GM12865 (cell line): ENCODE measurements around the gene IRF4.

Experiments
- DNase-seq: peaks from one replicate; pipeline ENCODE4 v3.0.0; 2010; ENCODE audit warnings: low read depth
- H3K4me3 ChIP-seq: 2 replicates; pipeline ENCODE4 v1.5.1; 2011; ENCODE audit warnings: mild to moderate bottlenecking, low read depth, low read length, control low read depth
- TF ChIP-seq, protein P1 (sequence below): IDR thresholded peaks from 2 replicates; pipeline ENCODE4 v1.5.1; 2011; ENCODE audit warnings: low read length, control low read depth, low read depth, inconsistent platforms; ENCODE audit not compliant: insufficient read depth; ENCODE audit errors: missing control alignments

The IRF4 gene

GRCh38 chr6:438634-439170, 47.1 kb downstream of the IRF4 start:
- DNase-seq: no peak
- TF ChIP-seq, protein P1, sequence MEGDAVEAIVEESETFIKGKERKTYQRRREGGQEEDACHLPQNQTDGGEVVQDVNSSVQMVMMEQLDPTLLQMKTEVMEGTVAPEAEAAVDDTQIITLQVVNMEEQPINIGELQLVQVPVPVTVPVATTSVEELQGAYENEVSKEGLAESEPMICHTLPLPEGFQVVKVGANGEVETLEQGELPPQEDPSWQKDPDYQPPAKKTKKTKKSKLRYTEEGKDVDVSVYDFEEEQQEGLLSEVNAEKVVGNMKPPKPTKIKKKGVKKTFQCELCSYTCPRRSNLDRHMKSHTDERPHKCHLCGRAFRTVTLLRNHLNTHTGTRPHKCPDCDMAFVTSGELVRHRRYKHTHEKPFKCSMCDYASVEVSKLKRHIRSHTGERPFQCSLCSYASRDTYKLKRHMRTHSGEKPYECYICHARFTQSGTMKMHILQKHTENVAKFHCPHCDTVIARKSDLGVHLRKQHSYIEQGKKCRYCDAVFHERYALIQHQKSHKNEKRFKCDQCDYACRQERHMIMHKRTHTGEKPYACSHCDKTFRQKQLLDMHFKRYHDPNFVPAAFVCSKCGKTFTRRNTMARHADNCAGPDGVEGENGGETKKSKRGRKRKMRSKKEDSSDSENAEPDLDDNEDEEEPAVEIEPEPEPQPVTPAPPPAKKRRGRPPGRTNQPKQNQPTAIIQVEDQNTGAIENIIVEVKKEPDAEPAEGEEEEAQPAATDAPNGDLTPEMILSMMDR: no peak
- H3K4me3 ChIP-seq: no peak overlapping the region

DNA sequence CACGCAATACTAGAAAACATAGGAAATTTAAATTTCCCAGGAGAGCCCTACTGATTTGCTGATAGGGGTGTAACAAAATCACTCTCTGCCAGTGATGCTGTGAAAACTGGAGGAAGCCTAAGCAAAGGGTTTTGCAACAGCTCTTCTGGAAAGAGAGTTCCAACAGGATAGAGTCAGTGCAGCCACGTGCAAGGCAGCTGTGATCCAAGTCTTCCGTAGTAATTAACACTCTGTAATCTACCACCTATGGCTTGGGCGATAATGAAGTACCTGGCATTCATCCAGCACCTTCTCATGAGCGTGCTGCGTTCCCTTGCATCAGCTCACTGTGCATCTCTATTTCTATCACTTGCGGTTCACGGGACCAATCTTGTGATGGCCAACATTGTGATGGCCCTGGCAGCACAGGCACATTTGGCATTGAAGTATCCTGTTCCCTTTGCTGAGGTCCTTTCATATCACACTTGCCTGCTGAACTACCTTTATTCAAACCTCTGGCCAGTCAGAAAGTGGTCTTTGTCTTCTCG, 48.2 kb downstream of the IRF4 start:
- TF ChIP-seq, protein P1: no peak
- DNase-seq: no peak
- H3K4me3 ChIP-seq: no peak overlapping the region

GRCh38 chr6:441126-441920, 49.8 kb downstream of the IRF4 start:
- TF ChIP-seq, protein P1: no peak
- no peak overlapping the region for H3K4me3 ChIP-seq
- no peak for DNase-seq

- TF ChIP-seq, protein P1: no peak
- H3K4me3 ChIP-seq: no peak overlapping the region
- DNase-seq: no peak
These were observed 52.1 kb downstream of the IRF4 start for GRCh38 chr6:443621-444159.

DNA sequence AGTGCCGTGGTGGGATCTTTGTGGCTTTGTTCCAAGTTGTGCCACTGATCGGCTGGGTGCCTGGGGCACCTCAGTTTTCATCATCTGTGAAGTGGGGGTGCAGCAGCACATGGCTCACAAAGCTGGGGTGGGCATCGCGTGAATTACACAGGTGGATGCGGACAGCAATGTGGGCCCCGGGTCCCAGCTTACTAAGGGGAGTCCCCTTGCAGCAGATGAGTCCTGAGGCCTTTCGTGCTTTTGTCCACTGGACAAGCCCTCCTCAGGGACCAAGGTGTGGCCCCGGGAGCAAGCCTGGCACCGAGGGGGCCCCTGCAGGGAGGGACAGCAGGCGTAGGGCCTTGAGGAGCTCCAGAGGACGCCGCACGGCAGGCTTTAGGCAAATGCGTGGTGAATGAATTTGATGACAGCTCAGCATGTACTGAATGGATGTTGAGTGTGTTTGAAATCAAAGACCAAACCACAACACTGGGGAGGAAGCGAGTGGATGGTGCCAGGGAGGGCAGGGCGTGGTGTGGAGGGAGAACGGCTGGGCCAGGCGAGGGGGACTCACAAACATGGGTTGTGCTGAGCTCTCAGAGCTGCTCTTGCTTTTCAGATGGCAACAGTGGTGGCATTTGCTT, 53.2 kb downstream of the IRF4 start:
- no peak for DNase-seq
- H3K4me3 ChIP-seq: no peak overlapping the region
- TF ChIP-seq, protein P1: no peak

GRCh38 chr6:445571-446417, 54.2 kb downstream of the IRF4 start:
- no peak for DNase-seq
- TF ChIP-seq, protein P1: no peak
- H3K4me3 ChIP-seq: no peak overlapping the region
